Measurements from ENCODE around the gene FOXA3.

Gene FOXA3

GRCh38 chr19:45899919-45900589 is 35.9 kb downstream of the FOXA3 start:
- ATAC-seq: no peak
- TF ChIP-seq, protein P1, sequence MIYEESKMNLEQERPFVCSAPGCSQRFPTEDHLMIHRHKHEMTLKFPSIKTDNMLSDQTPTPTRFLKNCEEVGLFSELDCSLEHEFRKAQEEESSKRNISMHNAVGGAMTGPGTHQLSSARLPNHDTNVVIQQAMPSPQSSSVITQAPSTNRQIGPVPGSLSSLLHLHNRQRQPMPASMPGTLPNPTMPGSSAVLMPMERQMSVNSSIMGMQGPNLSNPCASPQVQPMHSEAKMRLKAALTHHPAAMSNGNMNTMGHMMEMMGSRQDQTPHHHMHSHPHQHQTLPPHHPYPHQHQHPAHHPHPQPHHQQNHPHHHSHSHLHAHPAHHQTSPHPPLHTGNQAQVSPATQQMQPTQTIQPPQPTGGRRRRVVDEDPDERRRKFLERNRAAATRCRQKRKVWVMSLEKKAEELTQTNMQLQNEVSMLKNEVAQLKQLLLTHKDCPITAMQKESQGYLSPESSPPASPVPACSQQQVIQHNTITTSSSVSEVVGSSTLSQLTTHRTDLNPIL (CRISPR knock-in tag; IDR thresholded peaks at IDR 0.05; ENCODE audit: low read depth): no peak
- TF ChIP-seq OSR1 (CRISPR knock-in tag; IDR thresholded peaks at IDR 0.05) (no peak), ZFP3 (CRISPR knock-in tag; IDR thresholded peaks at IDR 0.05) (no peak), ZNF8 (CRISPR knock-in tag; IDR thresholded peaks at IDR 0.05) (no peak), ZNF565 (CRISPR knock-in tag; conservative IDR thresholded peaks at IDR 0.05; ENCODE audit: low read depth) (no peak), ZC3H10 (CRISPR knock-in tag; IDR thresholded peaks at IDR 0.05) (no peak), ISL1 (CRISPR knock-in tag; IDR thresholded peaks at IDR 0.05) (no peak), TOX (CRISPR knock-in tag; IDR thresholded peaks at IDR 0.05; ENCODE audit: borderline replicate concordance) (no peak), GLIS3 (CRISPR knock-in tag; IDR thresholded peaks at IDR 0.05) (no peak), PPARA (CRISPR knock-in tag; IDR thresholded peaks at IDR 0.05; ENCODE audit: borderline replicate concordance) (no peak), ARNTL (CRISPR knock-in tag; IDR thresholded peaks at IDR 0.05; ENCODE audit: borderline replicate concordance, low read depth) (no peak), ESRRG (CRISPR knock-in tag; IDR thresholded peaks at IDR 0.05) (no peak), TCF4 (CRISPR knock-in tag; IDR thresholded peaks at IDR 0.05; ENCODE audit: borderline replicate concordance) (no peak), BACH2 (CRISPR knock-in tag; IDR thresholded peaks at IDR 0.05; ENCODE audit: borderline replicate concordance) (no peak)
- TF ChIP-seq, protein P2, sequence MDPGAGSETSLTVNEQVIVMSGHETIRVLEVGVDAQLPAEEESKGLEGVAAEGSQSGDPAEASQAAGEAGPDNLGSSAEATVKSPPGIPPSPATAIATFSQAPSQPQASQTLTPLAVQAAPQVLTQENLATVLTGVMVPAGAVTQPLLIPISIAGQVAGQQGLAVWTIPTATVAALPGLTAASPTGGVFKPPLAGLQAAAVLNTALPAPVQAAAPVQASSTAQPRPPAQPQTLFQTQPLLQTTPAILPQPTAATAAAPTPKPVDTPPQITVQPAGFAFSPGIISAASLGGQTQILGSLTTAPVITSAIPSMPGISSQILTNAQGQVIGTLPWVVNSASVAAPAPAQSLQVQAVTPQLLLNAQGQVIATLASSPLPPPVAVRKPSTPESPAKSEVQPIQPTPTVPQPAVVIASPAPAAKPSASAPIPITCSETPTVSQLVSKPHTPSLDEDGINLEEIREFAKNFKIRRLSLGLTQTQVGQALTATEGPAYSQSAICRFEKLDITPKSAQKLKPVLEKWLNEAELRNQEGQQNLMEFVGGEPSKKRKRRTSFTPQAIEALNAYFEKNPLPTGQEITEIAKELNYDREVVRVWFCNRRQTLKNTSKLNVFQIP (CRISPR knock-in tag; IDR thresholded peaks at IDR 0.05; ENCODE audit: borderline replicate concordance, low read depth): no peak

DNA sequence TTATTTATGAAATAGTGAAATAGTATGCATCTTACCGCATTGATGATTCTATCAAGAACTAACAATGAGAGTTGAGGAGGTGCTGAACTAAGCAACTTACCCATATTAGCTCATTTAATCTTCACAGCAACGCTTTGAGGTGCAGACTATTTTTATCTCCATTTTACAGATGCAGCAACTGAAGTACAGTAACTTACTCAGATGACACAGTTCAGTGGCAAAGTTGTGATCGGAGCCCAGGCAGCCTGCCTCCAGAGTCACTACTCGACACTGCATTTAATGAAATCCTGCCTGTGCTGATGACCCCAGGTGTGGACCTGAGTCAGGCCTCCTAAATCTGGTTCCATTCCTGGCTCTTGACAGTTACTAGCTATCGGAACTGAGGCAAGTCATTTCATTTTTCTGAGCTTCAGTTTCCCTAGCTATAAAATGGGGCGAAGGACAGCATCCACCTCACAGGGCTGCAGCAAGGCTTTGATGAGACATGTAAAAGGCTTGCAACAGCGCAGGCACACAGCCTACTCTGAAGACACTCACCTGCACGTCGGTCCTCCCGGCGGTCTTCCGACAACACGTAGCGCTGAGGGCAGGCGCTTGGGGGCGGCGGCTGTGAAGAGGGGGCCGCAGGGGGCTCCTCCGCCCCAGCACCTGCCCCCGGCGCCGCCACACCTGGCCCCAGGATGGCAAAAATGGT is 36.8 kb downstream of the FOXA3 start:
- no peak for ATAC-seq
- TF ChIP-seq ZNF565 (CRISPR knock-in tag; conservative IDR thresholded peaks at IDR 0.05; ENCODE audit: low read depth): no peak
- no peak for TF ChIP-seq TOX (CRISPR knock-in tag; IDR thresholded peaks at IDR 0.05; ENCODE audit: borderline replicate concordance)

DNA sequence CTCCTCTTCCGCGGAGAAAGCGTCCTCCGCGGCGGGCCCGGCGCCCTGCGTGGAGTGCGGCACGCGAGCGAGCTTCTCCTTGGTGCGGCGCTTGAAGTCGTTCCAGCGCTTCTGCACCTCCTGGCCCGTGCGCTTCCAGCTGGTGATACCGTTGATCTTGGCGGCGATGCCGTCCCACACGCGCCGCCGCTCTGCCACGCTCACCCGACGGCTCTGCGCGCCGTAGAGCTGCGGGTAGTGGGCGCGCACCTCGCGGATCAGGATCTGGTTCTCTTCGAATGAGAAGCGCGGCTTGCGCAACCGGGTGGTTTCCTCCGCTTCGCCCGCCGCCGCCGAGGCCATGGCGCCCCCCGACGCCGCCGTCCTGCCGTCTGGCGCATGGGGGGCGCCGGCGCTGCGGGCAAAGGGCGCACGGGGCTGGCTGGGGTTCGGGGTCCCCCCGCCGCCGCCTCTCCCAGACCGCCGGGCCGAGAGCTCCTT is 37.3 kb downstream of the FOXA3 start:
- ATAC-seq: no peak; the same call in 2 of the 3 replicates
- TF ChIP-seq RARB (CRISPR knock-in tag; IDR thresholded peaks at IDR 0.05): no peak
- TF ChIP-seq CSRNP3 (CRISPR knock-in tag; IDR thresholded peaks at IDR 0.05): no peak
- TF ChIP-seq ZNF8 (CRISPR knock-in tag; IDR thresholded peaks at IDR 0.05): no peak
- TF ChIP-seq OSR1 (CRISPR knock-in tag; IDR thresholded peaks at IDR 0.05): no peak
- TF ChIP-seq, protein P3, sequence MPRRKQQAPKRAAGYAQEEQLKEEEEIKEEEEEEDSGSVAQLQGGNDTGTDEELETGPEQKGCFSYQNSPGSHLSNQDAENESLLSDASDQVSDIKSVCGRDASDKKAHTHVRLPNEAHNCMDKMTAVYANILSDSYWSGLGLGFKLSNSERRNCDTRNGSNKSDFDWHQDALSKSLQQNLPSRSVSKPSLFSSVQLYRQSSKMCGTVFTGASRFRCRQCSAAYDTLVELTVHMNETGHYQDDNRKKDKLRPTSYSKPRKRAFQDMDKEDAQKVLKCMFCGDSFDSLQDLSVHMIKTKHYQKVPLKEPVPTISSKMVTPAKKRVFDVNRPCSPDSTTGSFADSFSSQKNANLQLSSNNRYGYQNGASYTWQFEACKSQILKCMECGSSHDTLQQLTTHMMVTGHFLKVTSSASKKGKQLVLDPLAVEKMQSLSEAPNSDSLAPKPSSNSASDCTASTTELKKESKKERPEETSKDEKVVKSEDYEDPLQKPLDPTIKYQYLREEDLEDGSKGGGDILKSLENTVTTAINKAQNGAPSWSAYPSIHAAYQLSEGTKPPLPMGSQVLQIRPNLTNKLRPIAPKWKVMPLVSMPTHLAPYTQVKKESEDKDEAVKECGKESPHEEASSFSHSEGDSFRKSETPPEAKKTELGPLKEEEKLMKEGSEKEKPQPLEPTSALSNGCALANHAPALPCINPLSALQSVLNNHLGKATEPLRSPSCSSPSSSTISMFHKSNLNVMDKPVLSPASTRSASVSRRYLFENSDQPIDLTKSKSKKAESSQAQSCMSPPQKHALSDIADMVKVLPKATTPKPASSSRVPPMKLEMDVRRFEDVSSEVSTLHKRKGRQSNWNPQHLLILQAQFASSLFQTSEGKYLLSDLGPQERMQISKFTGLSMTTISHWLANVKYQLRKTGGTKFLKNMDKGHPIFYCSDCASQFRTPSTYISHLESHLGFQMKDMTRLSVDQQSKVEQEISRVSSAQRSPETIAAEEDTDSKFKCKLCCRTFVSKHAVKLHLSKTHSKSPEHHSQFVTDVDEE (CRISPR knock-in tag; IDR thresholded peaks at IDR 0.05): no peak

DNA sequence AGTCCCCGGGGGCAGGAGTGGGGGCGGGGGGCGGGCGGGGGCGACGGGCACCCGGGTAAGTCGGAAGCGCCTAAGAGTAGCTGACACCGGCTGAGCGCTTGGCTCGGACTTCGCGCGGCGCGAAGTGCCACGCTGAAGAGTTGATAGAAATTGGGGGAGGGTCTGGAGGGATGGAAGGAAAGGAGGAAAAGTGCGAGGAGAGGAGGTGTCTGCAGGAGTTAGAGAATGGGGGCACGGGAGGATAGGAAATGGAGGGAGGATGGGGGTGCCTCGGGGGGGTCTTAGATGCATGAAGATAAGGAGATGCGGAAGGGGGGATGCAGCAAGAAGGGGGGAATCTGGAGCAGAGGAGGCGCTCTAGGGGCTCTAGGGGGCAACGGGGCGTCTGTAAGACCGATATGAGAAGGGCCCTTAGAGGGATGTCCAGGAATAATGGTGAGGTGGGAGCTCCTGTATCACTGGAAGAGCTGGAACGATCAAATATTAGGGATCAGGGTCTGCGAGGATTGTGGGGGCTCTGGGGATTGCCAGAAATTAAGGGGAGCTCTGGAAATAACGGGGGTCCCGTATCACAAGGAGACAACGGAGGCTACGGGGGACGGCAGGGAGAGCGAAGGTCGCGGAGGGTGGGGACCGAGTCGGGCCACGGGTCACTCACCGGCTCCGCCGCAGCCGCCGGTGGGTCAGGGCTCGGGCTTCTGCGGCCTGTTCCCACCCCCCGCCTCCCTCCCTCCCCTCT is 38.0 kb downstream of the FOXA3 start, which contains the start of gene MYPOP:
Gene MYPOP (minus strand): TSS at position 702 of the 739 bp plus-strand sequence. CDS start 840 bp downstream, outside the sequence.
- ATAC-seq: peak; percentile 11
- TF ChIP-seq ZNF8 (CRISPR knock-in tag; IDR thresholded peaks at IDR 0.05) (no peak), OSR1 (CRISPR knock-in tag; IDR thresholded peaks at IDR 0.05) (no peak), PPARA (CRISPR knock-in tag; IDR thresholded peaks at IDR 0.05; ENCODE audit: borderline replicate concordance) (no peak), ZNF70 (CRISPR knock-in tag; IDR thresholded peaks at IDR 0.05) (no peak), CSDC2 (CRISPR knock-in tag; IDR thresholded peaks at IDR 0.05) (no peak), TCF4 (CRISPR knock-in tag; IDR thresholded peaks at IDR 0.05; ENCODE audit: borderline replicate concordance) (no peak), SNAI2 (CRISPR knock-in tag; IDR thresholded peaks at IDR 0.05) (no peak), ZFP30 (CRISPR knock-in tag; IDR thresholded peaks at IDR 0.05) (no peak), ISL1 (CRISPR knock-in tag; IDR thresholded peaks at IDR 0.05) (no peak), BACH2 (CRISPR knock-in tag; IDR thresholded peaks at IDR 0.05; ENCODE audit: borderline replicate concordance) (no peak)
- TF ChIP-seq, protein P4, sequence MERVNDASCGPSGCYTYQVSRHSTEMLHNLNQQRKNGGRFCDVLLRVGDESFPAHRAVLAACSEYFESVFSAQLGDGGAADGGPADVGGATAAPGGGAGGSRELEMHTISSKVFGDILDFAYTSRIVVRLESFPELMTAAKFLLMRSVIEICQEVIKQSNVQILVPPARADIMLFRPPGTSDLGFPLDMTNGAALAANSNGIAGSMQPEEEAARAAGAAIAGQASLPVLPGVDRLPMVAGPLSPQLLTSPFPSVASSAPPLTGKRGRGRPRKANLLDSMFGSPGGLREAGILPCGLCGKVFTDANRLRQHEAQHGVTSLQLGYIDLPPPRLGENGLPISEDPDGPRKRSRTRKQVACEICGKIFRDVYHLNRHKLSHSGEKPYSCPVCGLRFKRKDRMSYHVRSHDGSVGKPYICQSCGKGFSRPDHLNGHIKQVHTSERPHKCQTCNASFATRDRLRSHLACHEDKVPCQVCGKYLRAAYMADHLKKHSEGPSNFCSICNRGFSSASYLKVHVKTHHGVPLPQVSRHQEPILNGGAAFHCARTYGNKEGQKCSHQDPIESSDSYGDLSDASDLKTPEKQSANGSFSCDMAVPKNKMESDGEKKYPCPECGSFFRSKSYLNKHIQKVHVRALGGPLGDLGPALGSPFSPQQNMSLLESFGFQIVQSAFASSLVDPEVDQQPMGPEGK (CRISPR knock-in tag; IDR thresholded peaks at IDR 0.05; ENCODE audit: borderline replicate concordance): no peak
- TF ChIP-seq, protein P1 (CRISPR knock-in tag; IDR thresholded peaks at IDR 0.05; ENCODE audit: low read depth): no peak
